ENCODE data around the gene BATF2.

DNA sequence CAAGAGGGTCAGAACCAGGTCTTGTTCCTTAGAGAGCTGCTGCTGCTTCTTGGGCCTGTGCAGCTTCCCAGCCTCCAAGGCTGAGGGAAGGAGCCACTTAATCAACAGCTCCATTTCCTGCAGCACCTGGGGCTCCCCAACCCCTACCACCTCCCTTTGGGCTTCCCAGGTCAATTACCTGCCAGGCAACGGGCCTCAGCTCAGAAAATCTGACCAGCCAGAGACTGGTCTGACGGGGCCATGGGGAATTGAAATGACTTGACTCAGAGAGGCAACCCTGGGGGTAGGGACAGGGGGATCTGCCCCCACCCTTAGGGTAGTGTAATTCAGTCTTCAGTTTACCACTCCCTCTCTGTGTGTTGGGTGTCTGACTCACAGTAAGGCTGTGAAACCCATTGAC, 20.1 kb downstream of the BATF2 start:
- TF ChIP-seq, protein P1, sequence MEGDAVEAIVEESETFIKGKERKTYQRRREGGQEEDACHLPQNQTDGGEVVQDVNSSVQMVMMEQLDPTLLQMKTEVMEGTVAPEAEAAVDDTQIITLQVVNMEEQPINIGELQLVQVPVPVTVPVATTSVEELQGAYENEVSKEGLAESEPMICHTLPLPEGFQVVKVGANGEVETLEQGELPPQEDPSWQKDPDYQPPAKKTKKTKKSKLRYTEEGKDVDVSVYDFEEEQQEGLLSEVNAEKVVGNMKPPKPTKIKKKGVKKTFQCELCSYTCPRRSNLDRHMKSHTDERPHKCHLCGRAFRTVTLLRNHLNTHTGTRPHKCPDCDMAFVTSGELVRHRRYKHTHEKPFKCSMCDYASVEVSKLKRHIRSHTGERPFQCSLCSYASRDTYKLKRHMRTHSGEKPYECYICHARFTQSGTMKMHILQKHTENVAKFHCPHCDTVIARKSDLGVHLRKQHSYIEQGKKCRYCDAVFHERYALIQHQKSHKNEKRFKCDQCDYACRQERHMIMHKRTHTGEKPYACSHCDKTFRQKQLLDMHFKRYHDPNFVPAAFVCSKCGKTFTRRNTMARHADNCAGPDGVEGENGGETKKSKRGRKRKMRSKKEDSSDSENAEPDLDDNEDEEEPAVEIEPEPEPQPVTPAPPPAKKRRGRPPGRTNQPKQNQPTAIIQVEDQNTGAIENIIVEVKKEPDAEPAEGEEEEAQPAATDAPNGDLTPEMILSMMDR (IDR thresholded peaks at IDR 0.05): no peak
- TF ChIP-seq POLR2A (IDR thresholded peaks at IDR 0.05): no peak
